ENCODE results near the gene SPANXB1.

DNA sequence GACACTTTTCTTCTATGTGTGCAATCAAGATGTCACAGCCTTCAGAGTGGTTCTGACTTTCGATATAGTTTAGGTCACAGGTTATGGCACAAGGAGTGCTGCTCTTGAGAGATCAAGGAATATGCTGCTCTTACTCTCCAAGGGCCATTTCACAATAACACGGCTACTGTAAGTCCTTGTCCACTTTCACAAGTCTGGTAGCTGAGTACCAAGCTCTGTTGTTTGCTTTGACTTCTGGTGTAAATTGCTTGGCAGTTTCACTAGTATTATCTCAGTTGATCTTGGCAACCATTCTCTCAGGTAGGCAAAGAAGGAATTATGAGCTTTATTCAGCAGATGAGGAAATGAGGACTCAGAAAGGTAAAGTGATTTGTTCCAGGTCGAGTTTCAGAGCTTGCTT lies 35.4 kb upstream of the SPANXB1 start:
- TF ChIP-seq, protein P1, sequence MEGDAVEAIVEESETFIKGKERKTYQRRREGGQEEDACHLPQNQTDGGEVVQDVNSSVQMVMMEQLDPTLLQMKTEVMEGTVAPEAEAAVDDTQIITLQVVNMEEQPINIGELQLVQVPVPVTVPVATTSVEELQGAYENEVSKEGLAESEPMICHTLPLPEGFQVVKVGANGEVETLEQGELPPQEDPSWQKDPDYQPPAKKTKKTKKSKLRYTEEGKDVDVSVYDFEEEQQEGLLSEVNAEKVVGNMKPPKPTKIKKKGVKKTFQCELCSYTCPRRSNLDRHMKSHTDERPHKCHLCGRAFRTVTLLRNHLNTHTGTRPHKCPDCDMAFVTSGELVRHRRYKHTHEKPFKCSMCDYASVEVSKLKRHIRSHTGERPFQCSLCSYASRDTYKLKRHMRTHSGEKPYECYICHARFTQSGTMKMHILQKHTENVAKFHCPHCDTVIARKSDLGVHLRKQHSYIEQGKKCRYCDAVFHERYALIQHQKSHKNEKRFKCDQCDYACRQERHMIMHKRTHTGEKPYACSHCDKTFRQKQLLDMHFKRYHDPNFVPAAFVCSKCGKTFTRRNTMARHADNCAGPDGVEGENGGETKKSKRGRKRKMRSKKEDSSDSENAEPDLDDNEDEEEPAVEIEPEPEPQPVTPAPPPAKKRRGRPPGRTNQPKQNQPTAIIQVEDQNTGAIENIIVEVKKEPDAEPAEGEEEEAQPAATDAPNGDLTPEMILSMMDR (IDR thresholded peaks at IDR 0.05), result no peak
- TF ChIP-seq POLR2A (IDR thresholded peaks at IDR 0.05) (no peak), POLR2AphosphoS5 (IDR thresholded peaks at IDR 0.05) (peak in 1 of 2 donors; percentile 10)

Data from upper lobe of left lung (tissue), 4 donors.